GM19043 (cell line): Measurements from ENCODE around the gene VGLL2.

ENCODE experiments used
- ATAC-seq: cut with Tn5 transposase; IDR thresholded peaks from one replicate; pipeline ENCODE4 v1.9.1; 2021; ENCODE audit warnings: low read depth; ENCODE audit not compliant: unreplicated experiment

The VGLL2 gene

GRCh38 chr6:117311726-117312125, 46.4 kb downstream of the VGLL2 start:
- no peak for ATAC-seq

- ATAC-seq: peak; percentile 55
Measured at GRCh38 chr6:117317261-117317660, 51.9 kb downstream of the VGLL2 start.
